PFSK-1 (cell line): ENCODE results near the gene RPS8.

ENCODE experiments used
- FOXP2 ChIP-seq: optimal IDR thresholded peaks from 2 replicates; pipeline ENCODE3; 2011; ENCODE audit warnings: borderline replicate concordance, control low read depth, inconsistent platforms; ENCODE audit not compliant: insufficient read depth; ENCODE audit errors: extremely low read length, extremely low read depth
- POLR2AphosphoS5 ChIP-seq: IDR thresholded peaks from 2 replicates; pipeline ENCODE4 v1.6.1; 2012; ENCODE audit warnings: low read depth, mild to moderate bottlenecking, control low read depth, low read length, moderate library complexity
- SIN3A ChIP-seq: IDR thresholded peaks from 2 replicates; pipeline ENCODE4 v1.6.1; 2012; ENCODE audit warnings: mild to moderate bottlenecking, low read length, moderate library complexity, borderline replicate concordance; ENCODE audit not compliant: insufficient read depth
- TAF1 ChIP-seq: IDR thresholded peaks from 2 replicates; pipeline ENCODE4 v1.6.1; 2012; ENCODE audit warnings: low read length, control low read depth, borderline replicate concordance; ENCODE audit not compliant: insufficient read depth
- TF ChIP-seq, protein P1 (sequence below), 2 experiments: IDR thresholded peaks; 2 replicates each; pipeline versions ENCODE4 v1.6.1 to v1.8.0; 2011 to 2012; ENCODE audit warnings: low read depth in 2 of 2, low read length in 2 of 2, control low read depth in 1 of 2, inconsistent platforms in 1 of 2, mild to moderate bottlenecking in 1 of 2, moderate library complexity in 1 of 2; ENCODE audit not compliant: insufficient read depth in 1 of 2

RPS8 gene

DNA sequence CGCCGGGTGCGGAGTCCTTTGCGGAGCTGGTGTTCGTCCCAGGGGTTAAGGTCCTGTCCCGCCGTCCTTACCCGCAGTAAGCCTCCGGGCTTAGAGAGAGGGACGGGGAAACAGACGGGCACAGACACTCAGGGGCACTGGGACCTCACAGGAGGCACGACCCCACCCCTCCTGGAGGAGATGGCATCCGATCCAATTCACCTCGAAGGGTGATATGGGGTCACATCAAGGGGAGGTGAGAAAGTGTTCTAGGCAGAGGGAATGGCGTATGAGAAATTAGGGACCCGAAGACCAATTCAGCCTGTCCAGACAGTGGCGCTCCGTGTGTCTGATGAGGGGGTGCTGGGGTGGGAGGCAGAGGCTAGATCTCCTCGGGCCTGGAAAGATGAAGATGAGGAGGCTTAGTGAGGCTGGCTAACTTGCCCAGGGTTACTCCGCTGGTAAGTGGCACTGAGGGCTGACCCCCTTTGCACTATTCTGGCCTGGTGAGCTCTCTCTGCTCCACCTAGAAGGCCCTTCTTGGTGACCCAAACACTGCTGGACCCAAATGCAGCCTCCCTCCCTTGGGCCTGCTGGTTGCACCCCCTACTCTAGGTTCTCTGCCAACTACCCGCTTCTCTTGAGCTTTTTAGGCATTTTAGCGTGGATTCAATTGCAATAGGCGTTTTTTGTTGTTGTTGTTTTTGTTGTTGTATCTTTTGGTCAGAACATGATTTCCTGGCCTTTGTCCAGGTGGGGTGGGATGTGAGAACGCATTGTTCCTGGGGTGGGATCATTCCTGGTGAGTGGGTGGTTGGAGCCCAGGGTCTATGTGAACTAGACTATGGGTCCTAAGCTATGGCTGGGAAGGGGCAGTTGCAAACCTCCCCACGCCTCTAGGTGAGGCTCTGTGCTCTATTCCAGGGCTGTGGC lies 45.2 kb downstream of the RPS8 start:
- TF ChIP-seq FOXP2 (no peak), POLR2AphosphoS5 (no peak), TAF1 (no peak), SIN3A (no peak)
- TF ChIP-seq, protein P1, sequence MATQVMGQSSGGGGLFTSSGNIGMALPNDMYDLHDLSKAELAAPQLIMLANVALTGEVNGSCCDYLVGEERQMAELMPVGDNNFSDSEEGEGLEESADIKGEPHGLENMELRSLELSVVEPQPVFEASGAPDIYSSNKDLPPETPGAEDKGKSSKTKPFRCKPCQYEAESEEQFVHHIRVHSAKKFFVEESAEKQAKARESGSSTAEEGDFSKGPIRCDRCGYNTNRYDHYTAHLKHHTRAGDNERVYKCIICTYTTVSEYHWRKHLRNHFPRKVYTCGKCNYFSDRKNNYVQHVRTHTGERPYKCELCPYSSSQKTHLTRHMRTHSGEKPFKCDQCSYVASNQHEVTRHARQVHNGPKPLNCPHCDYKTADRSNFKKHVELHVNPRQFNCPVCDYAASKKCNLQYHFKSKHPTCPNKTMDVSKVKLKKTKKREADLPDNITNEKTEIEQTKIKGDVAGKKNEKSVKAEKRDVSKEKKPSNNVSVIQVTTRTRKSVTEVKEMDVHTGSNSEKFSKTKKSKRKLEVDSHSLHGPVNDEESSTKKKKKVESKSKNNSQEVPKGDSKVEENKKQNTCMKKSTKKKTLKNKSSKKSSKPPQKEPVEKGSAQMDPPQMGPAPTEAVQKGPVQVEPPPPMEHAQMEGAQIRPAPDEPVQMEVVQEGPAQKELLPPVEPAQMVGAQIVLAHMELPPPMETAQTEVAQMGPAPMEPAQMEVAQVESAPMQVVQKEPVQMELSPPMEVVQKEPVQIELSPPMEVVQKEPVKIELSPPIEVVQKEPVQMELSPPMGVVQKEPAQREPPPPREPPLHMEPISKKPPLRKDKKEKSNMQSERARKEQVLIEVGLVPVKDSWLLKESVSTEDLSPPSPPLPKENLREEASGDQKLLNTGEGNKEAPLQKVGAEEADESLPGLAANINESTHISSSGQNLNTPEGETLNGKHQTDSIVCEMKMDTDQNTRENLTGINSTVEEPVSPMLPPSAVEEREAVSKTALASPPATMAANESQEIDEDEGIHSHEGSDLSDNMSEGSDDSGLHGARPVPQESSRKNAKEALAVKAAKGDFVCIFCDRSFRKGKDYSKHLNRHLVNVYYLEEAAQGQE (IDR thresholded peaks at IDR 0.05; ENCODE audit: insufficient read depth in 1 of 2, low read depth in 2 of 2, low read length in 2 of 2) = no peak

DNA sequence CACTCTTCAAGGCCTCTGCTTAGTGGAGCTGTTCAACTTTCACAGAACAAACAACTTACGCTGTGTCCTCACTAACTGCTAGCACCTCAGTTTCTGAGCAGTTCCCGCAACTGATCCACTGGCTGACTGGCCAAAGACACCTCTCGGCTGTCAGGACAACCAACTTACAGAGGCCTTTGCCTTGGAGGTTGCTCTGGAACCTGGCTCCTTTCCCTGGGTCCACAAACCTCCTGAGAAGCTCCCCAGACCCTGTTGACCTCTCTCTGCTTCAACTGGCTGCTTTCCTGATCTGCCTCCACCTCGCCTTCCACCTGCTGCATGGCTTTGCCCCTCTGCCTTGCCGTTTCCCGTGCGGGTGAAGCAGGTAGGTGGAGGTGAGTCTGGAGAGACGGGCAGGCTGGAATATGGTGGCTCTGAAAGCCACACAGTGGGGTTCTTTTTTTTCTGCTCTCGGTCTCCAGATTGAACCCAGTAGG lies 45.9 kb downstream of the RPS8 start:
- TF ChIP-seq TAF1 = no peak
- TF ChIP-seq SIN3A = no peak
- TF ChIP-seq FOXP2 = no peak
- TF ChIP-seq, protein P1 (IDR thresholded peaks at IDR 0.05; ENCODE audit: insufficient read depth in 1 of 2, low read depth in 2 of 2, low read length in 2 of 2) = no peak

DNA sequence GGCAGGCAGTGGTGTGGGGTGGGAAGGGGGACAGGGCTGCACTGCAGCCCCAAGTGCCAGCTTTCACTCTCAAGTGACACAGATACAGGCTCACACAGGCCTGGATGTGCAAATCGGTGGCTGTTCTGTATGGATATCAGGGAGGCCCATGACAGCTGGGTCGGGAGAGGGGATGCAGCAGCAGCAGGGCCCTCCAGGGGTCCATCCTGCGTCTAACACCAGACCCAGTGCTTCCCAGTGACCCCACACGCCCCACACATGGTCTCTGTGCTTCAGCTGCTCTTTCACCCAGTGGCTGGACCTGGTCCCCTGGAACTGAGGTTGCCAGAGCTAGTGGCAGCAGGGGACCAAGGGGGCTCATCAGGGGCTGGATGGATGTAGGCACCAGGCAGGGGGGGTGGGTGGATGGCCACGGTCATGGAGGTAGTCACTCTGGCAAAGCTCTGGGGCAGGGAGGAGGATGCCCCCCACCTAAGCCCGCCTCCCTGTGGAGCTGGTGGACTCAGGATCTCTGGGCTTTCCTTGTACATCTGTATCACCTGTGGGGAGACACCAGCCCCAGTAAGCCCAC lies 46.9 kb downstream of the RPS8 start:
- no peak for TF ChIP-seq SIN3A
- TF ChIP-seq POLR2AphosphoS5 = no peak
- TF ChIP-seq, protein P1 (IDR thresholded peaks at IDR 0.05; ENCODE audit: insufficient read depth in 1 of 2, low read depth in 2 of 2, low read length in 2 of 2) = no peak
- no peak for TF ChIP-seq FOXP2
- no peak for TF ChIP-seq TAF1

DNA sequence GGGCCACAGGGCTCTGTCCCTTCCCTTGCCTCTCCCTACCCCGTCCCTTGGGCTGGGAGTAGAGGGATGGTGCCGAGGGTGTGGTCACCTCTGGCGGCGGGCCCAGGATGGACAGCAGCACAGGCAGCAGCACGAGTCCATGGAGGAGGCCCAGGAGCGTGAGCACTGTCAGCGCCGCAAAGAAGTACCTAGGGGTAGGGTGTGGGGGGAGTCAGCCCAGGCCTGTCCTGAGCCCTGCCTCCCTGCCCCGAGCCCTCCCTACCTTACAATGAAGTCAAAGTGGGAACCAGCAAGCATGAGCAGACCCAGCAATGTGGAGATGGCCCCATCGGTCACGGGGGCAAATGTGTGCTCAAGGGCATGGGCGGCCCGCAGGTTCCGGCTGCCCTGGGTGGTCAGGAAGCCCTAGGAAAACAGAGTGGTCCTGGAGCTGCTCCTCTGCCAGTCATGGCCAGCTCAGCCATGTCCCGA lies 47.7 kb downstream of the RPS8 start:
- TF ChIP-seq, protein P1 (IDR thresholded peaks at IDR 0.05; ENCODE audit: insufficient read depth in 1 of 2, low read depth in 2 of 2, low read length in 2 of 2) = no peak
- TF ChIP-seq POLR2AphosphoS5 = no peak
- TF ChIP-seq TAF1 = no peak
- no peak for TF ChIP-seq SIN3A
- TF ChIP-seq FOXP2 = no peak
